HepG2 (cell line): Measurements from ENCODE around the gene LCN1.

Experiments
- ATF2 ChIP-seq: sonication (generic); formaldehyde crosslinking; IDR thresholded peaks from 2 replicates; pipeline ENCODE4 v1.4.0; 2020; ENCODE audit warnings: missing genetic modification reagents
- CREB1 ChIP-seq, 2 experiments: fragments of 450-650 bp in 1 of 2; IDR thresholded peaks; 2 replicates each; pipeline ENCODE4 v1.6.1; 2016 to 2017; ENCODE audit warnings: control low read depth in 1 of 2, mild to moderate bottlenecking in 1 of 2, missing compliant biosample characterization in 1 of 2, missing genetic modification characterization in 1 of 2
- CTCF ChIP-seq: sonication (generic); formaldehyde crosslinking; IDR thresholded peaks from 2 replicates; pipeline ENCODE4 v1.5.0; 2020; ENCODE audit warnings: mild to moderate bottlenecking, missing genetic modification reagents, moderate library complexity
- FIP1L1 ChIP-seq: fragments of 200-400 bp; formaldehyde crosslinking; IDR thresholded peaks from 2 replicates; pipeline ENCODE4 v1.6.1; 2018; ENCODE audit warnings: low read depth, mild to moderate bottlenecking, low read length, moderate library complexity, borderline replicate concordance; ENCODE audit not compliant: insufficient read depth
- GTF3A ChIP-seq: sonication (generic); formaldehyde crosslinking; conservative IDR thresholded peaks from 2 replicates; pipeline ENCODE4 v1.4.0; 2020; ENCODE audit warnings: mild to moderate bottlenecking, missing genetic modification reagents
- PAWR ChIP-seq: sonication (generic); formaldehyde crosslinking; IDR thresholded peaks from 2 replicates; pipeline ENCODE4 v1.4.0; 2020; ENCODE audit warnings: missing genetic modification reagents, mild to moderate bottlenecking, borderline replicate concordance
- SP1 ChIP-seq, 2 experiments: fragments of 450-650 bp in 1 of 2; sonication (generic) in 1 of 2; formaldehyde crosslinking in 1 of 2; IDR thresholded peaks; 2 replicates each; pipeline versions ENCODE4 v1.4.0 to v1.6.1; 2016 to 2020; ENCODE audit warnings: missing genetic modification reagents in 1 of 2
- TFDP2 ChIP-seq: sonication (generic); formaldehyde crosslinking; IDR thresholded peaks from 2 replicates; pipeline ENCODE4 v1.4.0; 2020; ENCODE audit warnings: missing genetic modification reagents
- THAP8 ChIP-seq: sonication (generic); formaldehyde crosslinking; IDR thresholded peaks from 2 replicates; pipeline ENCODE4 v1.5.1; 2020; ENCODE audit warnings: missing genetic modification reagents, mild to moderate bottlenecking, borderline replicate concordance
- USF2 ChIP-seq, 2 experiments: sonication (generic) in 1 of 2; formaldehyde crosslinking in 1 of 2; IDR thresholded peaks; 2 replicates each; pipeline versions ENCODE4 v1.5.1 to v1.6.1; 2011 to 2020; ENCODE audit warnings: borderline replicate concordance in 1 of 2, low read depth in 1 of 2, low read length in 1 of 2, mild to moderate bottlenecking in 1 of 2, missing genetic modification reagents in 1 of 2, moderate library complexity in 1 of 2
- ZFP62 ChIP-seq: sonication (generic); formaldehyde crosslinking; IDR thresholded peaks from 2 replicates; pipeline ENCODE4 v1.4.0; 2020; ENCODE audit warnings: missing genetic modification reagents
- ZNF724P ChIP-seq: sonication (generic); formaldehyde crosslinking; IDR thresholded peaks from 2 replicates; pipeline ENCODE4 v1.8.0; 2022; ENCODE audit warnings: missing genetic modification reagents, borderline replicate concordance

- no peak for TF ChIP-seq ZFP62 (CRISPR knock-in tag)
- no peak for TF ChIP-seq FIP1L1
- TF ChIP-seq ZNF724P (CRISPR knock-in tag) = no peak
- no peak for TF ChIP-seq USF2 (IDR thresholded peaks at IDR 0.05; ENCODE audit: low read depth, low read length)
- TF ChIP-seq USF2 (CRISPR knock-in tag; IDR thresholded peaks at IDR 0.05; ENCODE audit: borderline replicate concordance) = no peak
- no peak for TF ChIP-seq TFDP2 (CRISPR knock-in tag)
- TF ChIP-seq CTCF (CRISPR knock-in tag) = no peak
- no peak for TF ChIP-seq PAWR
- no peak for TF ChIP-seq SP1 (IDR thresholded peaks at IDR 0.05)
- no peak for TF ChIP-seq SP1 (CRISPR knock-in tag; IDR thresholded peaks at IDR 0.05)
- TF ChIP-seq GTF3A (CRISPR knock-in tag) = no peak
- no peak for TF ChIP-seq THAP8
- no peak for TF ChIP-seq CREB1 (IDR thresholded peaks at IDR 0.05)
- TF ChIP-seq CREB1 (CRISPR knock-in tag; IDR thresholded peaks at IDR 0.05) = no peak
- TF ChIP-seq ATF2 (CRISPR knock-in tag) = no peak
Observed at GRCh38 chr9:135573124-135573523, 51.9 kb downstream of the LCN1 start.
